PC-3 (cell line): Measurements from ENCODE around the gene PREB. TPM values are rescaled to one million over a fixed set of nuclear protein-coding genes. Genes with fewer than 3 reads are reported as not detected.

ENCODE experiments used
- ATAC-seq: fragments of 200-7000 bp; cut with Tn5 transposase; 2 replicates; pipeline ENCODE4 v1.9.1; 2020; ENCODE audit warnings: mild to moderate bottlenecking, moderate library complexity
- BruUV-seq: library from RNA; stranded (reverse); fragments of 400-500 nt; replicated peaks from 2 replicates; lab custom pipeline; 2021; lab: Mats Ljungman, UMichigan
- CTCF ChIA-PET: fragments of 300-600 bp; sonication (Branson Sonifier 250); formaldehyde crosslinking; loops from one replicate; lab custom pipeline; 2022; ENCODE audit warnings: antibody characterized with exemption; lab: Charles Lee
- POLR2A ChIA-PET: fragments of 300-600 bp; sonication (Branson Sonifier 250); formaldehyde crosslinking; loops from one replicate; lab custom pipeline; 2022; ENCODE audit warnings: antibody characterized with exemption; ENCODE audit not compliant: unreplicated experiment; lab: Charles Lee
- DNase-seq: peaks from one replicate; pipeline ENCODE4 v3.0.0-alpha.2; 2015
- H2AFZ ChIP-seq: fragments of 300-600 bp; sonication (generic); 2 replicates; pipeline ENCODE4 v1.6.0; 2016; ENCODE audit warnings: antibody characterized with exemption, low read length
- H3F3A ChIP-seq: fragments of 300-600 bp; sonication (generic); one replicate; pipeline ENCODE4 v1.6.0; 2017; ENCODE audit warnings: antibody characterized with exemption, low read length, control low read depth, mild to moderate bottlenecking; ENCODE audit not compliant: unreplicated experiment
- H3K27ac ChIP-seq: fragments of 300-600 bp; sonication (generic); 2 replicates; pipeline ENCODE4 v1.5.1; 2016; ENCODE audit warnings: mild to moderate bottlenecking, low read length
- H3K27me3 ChIP-seq: fragments of 300-600 bp; sonication (generic); 2 replicates; pipeline ENCODE4 v1.6.1; 2016; ENCODE audit warnings: low read length, mixed read lengths
- H3K36me3 ChIP-seq: fragments of 300-600 bp; sonication (generic); 2 replicates; pipeline ENCODE4 v1.6.1; 2016; ENCODE audit warnings: low read depth, mixed run types, low read length, mixed read lengths
- H3K4me1 ChIP-seq: fragments of 300-600 bp; sonication (generic); 2 replicates; pipeline ENCODE4 v1.5.1; 2016; ENCODE audit warnings: low read length; ENCODE audit not compliant: insufficient read depth
- H3K4me2 ChIP-seq: fragments of 300-600 bp; sonication (generic); 2 replicates; pipeline ENCODE4 v1.6.0; 2016; ENCODE audit warnings: low read length
- H3K4me3 ChIP-seq: fragments of 300-600 bp; sonication (generic); 2 replicates; pipeline ENCODE4 v1.5.1; 2016; ENCODE audit warnings: mild to moderate bottlenecking, low read length, mixed read lengths
- H3K79me2 ChIP-seq: fragments of 300-600 bp; sonication (generic); 2 replicates; pipeline ENCODE4 v1.6.1; 2017; ENCODE audit warnings: low read length, mixed read lengths
- H3K9ac ChIP-seq: fragments of 300-600 bp; sonication (generic); 2 replicates; pipeline ENCODE4 v1.6.0; 2016; ENCODE audit warnings: mild to moderate bottlenecking, low read length
- H3K9me2 ChIP-seq: fragments of 300-600 bp; sonication (generic); replicated peaks from 2 replicates; pipeline ENCODE4 v1.6.1; 2016; ENCODE audit warnings: mixed run types, low read length, mixed read lengths
- H3K9me3 ChIP-seq: fragments of 300-600 bp; sonication (generic); 2 replicates; pipeline ENCODE4 v1.6.1; 2016; ENCODE audit warnings: low read length, mixed read lengths
- H4K20me1 ChIP-seq: fragments of 300-600 bp; sonication (generic); 2 replicates; pipeline ENCODE4 v1.6.1; 2016; ENCODE audit warnings: low read length, mixed read lengths
- CTCF ChIP-seq: fragments of 300-600 bp; sonication (generic); conservative IDR thresholded peaks from 2 replicates; pipeline ENCODE4 v1.5.1; 2017; ENCODE audit warnings: antibody characterized with exemption, low read depth, mild to moderate bottlenecking, low read length
- EZH2 ChIP-seq: fragments of 300-600 bp; sonication (generic); IDR thresholded peaks from one replicate; pipeline ENCODE4 v1.6.1; 2017; ENCODE audit warnings: antibody characterized with exemption, mild to moderate bottlenecking, low read length; ENCODE audit not compliant: unreplicated experiment
- EZH2phosphoT487 ChIP-seq: fragments of 300-600 bp; sonication (generic); IDR thresholded peaks from 2 replicates; pipeline ENCODE4 v1.6.1; 2018; ENCODE audit warnings: mild to moderate bottlenecking, antibody characterized with exemption, low read length, borderline replicate concordance
- intact Hi-C: fragments of 100-400 bp; cut with micrococcal nuclease; formaldehyde crosslinking; loops from 2 replicates; pipeline ENCODE4 v1.9.0; 2023
- total RNA-seq: library from RNA; depleted of rRNA; stranded (reverse); fragments of >200 nt; gene quantifications from 2 replicates; pipeline ENCODE4 v1.2.3, GENCODE V29; 2014

The PREB gene
- total RNA-seq, 1 experiment from 2014 or later = 85.6 TPM

- ChIA-PET POLR2A (no interaction called here), CTCF (no interaction called here)
- peaks cover 9% of the 10 kb centered on the region; the same call in 1 of the 2 replicates for H4K20me1 ChIP-seq
- no peak overlapping the region for H3K9ac ChIP-seq
- no peak overlapping the region for H3K27ac ChIP-seq
- H3K4me1 ChIP-seq = peaks cover 9% of the 10 kb centered on the region
- H3K36me3 ChIP-seq = no peaks in the 10 kb centered on the region; the same call in 1 of the 2 replicates
- H2AFZ ChIP-seq = no peak overlapping the region
- H3K4me2 ChIP-seq = no peak overlapping the region
- DNase-seq (no peak), ATAC-seq (no peak)
- intact Hi-C loops = no loop called here
- peaks cover 20% of the 10 kb centered on the region for H3K79me2 ChIP-seq
- no peaks in the 10 kb centered on the region for H3K9me2 ChIP-seq
- BruUV-seq = no TSS peak
- H3K9me3 ChIP-seq = no peaks in the 10 kb centered on the region
- H3K27me3 ChIP-seq = no peaks in the 10 kb centered on the region
- TF ChIP-seq EZH2 = no peak
- TF ChIP-seq EZH2phosphoT487 = no peak
- TF ChIP-seq CTCF = no peak
- no peaks in the 10 kb centered on the region for H3F3A ChIP-seq
- no peak overlapping the region for H3K4me3 ChIP-seq
Measured at GRCh38 chr2:27137322-27137935, 3.0 kb upstream of the PREB start.

DNA sequence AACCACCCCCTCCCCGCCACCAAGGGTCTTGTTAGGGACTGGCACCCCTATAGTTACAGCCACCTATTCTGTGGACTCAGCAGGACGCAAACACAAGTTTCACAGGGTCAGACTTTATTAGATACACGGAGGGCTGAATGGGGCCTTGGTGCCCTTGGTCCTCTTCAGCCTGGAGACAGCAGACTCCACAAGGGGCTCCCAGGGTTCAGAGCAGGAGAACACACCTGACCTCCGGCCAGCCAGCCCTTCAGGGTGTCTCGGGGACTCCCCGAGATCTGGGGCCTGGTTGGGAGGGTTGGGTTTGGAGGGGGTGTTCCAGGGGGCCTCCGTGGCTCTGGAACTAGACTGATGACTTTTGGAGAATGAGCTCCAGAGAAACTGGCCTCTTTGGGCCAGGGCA, 2.3 kb upstream of the PREB start:
- H3K79me2 ChIP-seq = peaks cover 22% of the 10 kb centered on the region
- H3K27ac ChIP-seq = no peak overlapping the region
- peaks cover 9% of the 10 kb centered on the region for H3K4me1 ChIP-seq
- BruUV-seq = no TSS peak
- POLR2A ChIA-PET = no interaction called here
- H3K27me3 ChIP-seq = no peaks in the 10 kb centered on the region
- TF ChIP-seq EZH2 (no peak), EZH2phosphoT487 (no peak), CTCF (no peak)
- no peaks in the 10 kb centered on the region for H3K9me3 ChIP-seq
- DNase-seq = no peak
- H3K4me3 ChIP-seq = no peak overlapping the region
- intact Hi-C loops = no loop called here
- no peak overlapping the region for H3K9ac ChIP-seq
- ATAC-seq = no peak
- H3K4me2 ChIP-seq = no peak overlapping the region
- no peaks in the 10 kb centered on the region for H3F3A ChIP-seq
- H4K20me1 ChIP-seq = peaks cover 9% of the 10 kb centered on the region; the same call in 1 of the 2 replicates
- no peak overlapping the region for H2AFZ ChIP-seq
- H3K36me3 ChIP-seq = peaks cover 2% of the 10 kb centered on the region; the same call in 1 of the 2 replicates
- H3K9me2 ChIP-seq = no peaks in the 10 kb centered on the region
- CTCF ChIA-PET = no interaction called here

DNA sequence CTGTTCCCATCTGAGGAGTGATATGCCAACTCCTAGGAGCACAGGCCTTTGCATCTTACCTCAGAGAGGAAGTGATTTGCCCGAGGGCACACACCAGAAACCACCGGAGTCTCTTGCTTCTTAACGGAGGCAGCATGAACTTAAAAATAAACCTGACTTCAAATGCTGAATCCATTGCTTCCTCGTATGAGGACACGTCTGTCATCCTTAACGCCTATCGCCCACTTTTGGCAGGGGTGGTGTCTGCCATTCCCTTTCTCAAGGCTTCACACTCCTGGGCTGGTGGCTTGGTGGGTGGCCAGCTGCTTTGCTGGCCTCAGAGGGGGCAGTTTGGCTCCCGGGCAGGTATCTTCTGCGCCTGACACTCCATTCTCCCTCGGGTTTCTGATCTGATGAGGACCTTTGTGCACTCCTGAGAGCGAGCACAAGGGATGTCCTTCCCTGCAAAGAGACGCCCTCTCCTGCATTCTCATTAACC, 1.1 kb upstream of the PREB start:
- ATAC-seq (no peak), DNase-seq (no peak)
- Histone ChIP-seq H3K9me2 (no peaks in the 10 kb centered on the region), H3F3A (no peaks in the 10 kb centered on the region), H2AFZ (0 out of 2 replicates have a peak overlapping the region, but pooled peaks have one; percentile 79), H3K36me3 (peaks cover 12% of the 10 kb centered on the region), H3K9ac (no peak overlapping the region), H4K20me1 (peaks cover 9% of the 10 kb centered on the region; the same call in 1 of the 2 replicates), H3K4me1 (peaks cover 9% of the 10 kb centered on the region), H3K4me2 (no peak overlapping the region), H3K27me3 (no peaks in the 10 kb centered on the region), H3K9me3 (no peaks in the 10 kb centered on the region), H3K27ac (no peak overlapping the region), H3K79me2 (peaks cover 22% of the 10 kb centered on the region), H3K4me3 (no peak overlapping the region)
- intact Hi-C loops = no loop called here
- no peak for TF ChIP-seq EZH2
- TF ChIP-seq CTCF = no peak
- no peak for TF ChIP-seq EZH2phosphoT487
- BruUV-seq = no TSS peak
- POLR2A ChIA-PET = no interaction called here
- CTCF ChIA-PET = no interaction called here
